ENCODE measurements around the gene TANC1. TPM values are rescaled to one million over a fixed set of nuclear protein-coding genes. Genes with fewer than 3 reads are reported as not detected.

Gene TANC1
- total RNA-seq, 1 experiment from 2014 or later, result 2.5 TPM

DNA sequence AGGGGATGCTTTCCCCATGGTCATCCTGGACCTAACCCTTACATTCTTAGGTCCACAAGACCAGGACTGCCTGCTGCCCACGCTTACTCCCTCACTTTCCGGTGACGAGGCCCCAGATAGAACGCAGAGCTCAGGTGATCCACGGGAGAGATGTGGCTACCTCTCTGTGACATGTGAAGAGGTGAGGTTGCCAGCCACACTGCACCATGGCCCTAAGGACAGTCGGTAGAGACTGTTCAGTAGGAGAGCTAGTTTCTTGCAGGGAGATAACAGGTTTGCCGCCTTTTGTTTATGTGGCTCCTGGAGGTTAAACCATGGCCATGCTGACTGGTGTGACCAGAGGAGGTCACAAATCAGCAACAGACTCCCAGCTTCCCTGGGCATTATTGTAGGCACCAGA lies 246.7 kb downstream of the TANC1 start:
- no peak overlapping the region for H4K91ac ChIP-seq (ENCODE audit: insufficient read length, low read depth, low read length)
- Mint-ChIP-seq H3K36me3 (ENCODE audit: insufficient read depth in 1 of 3, low read depth in 3 of 3) (peaks cover 0 to 3% (median 0%) of the 10 kb centered on the region in 3 experiments; a peak in 2 of 7 replicates), H3K27me3 (ENCODE audit: low read depth) (peaks cover 73% of the 10 kb centered on the region), H3K4me3 (no peak overlapping the region), H3K9me3 (no peaks in the 10 kb centered on the region), H3K27ac (no peak overlapping the region), H3K4me1 (peaks cover 21 to 27% of the 10 kb centered on the region in 2 experiments)
- no peak overlapping the region for H4K8ac ChIP-seq (replicated peaks; ENCODE audit: insufficient read length, low read depth, low read length)
- no peak overlapping the region for H3K56ac ChIP-seq (ENCODE audit: insufficient read length, low read depth, low read length)
- H4K5ac ChIP-seq (ENCODE audit: insufficient read length, low read depth, low read length), result no peak overlapping the region
- no peaks in the 10 kb centered on the region; the same call in 1 of the 2 replicates for H3K4me1 ChIP-seq (ENCODE audit: insufficient read depth, low read length)
- no CpG with 5 or more reads among the region's 7 CpGs for WGBS (ENCODE audit: extremely low coverage, insufficient read length, low lambda C conversion rate)
- no peak overlapping the region for H2BK5ac ChIP-seq (ENCODE audit: insufficient read length, low read length)
- peaks cover 37% of the 10 kb centered on the region; the same call in 1 of the 2 replicates for H3K27me3 ChIP-seq (ENCODE audit: insufficient read depth, low read length)
- no peak overlapping the region for H3T11ph ChIP-seq (ENCODE audit: low read length)
- no peak overlapping the region; the same call in 1 of the 2 replicates for H3K14ac ChIP-seq (ENCODE audit: insufficient read depth, low read length)
- H3K18ac ChIP-seq (ENCODE audit: insufficient read length, low read depth, low read length), result no peak overlapping the region
- no peak overlapping the region for H2AK5ac ChIP-seq (ENCODE audit: insufficient read length, low read length)
- peaks cover 3% of the 10 kb centered on the region for H3K23me2 ChIP-seq (ENCODE audit: insufficient read length, low read depth, low read length, poor library complexity, severe bottlenecking)
- no peak overlapping the region for H2BK12ac ChIP-seq (ENCODE audit: insufficient read length, low read depth, low read length)
- no peak for DNase-seq
- H3K4me2 ChIP-seq (ENCODE audit: insufficient read depth, insufficient read length, low read length), result no peak overlapping the region
- H3K9ac ChIP-seq (ENCODE audit: extremely low read depth, insufficient read length, low read length), result no peak overlapping the region
- no peak overlapping the region for H2BK20ac ChIP-seq (ENCODE audit: low read depth, low read length, poor library complexity, severe bottlenecking)
- H4K20me1 ChIP-seq (ENCODE audit: control insufficient read depth, insufficient read depth, insufficient read length), result no peaks in the 10 kb centered on the region
- H3K27ac ChIP-seq (ENCODE audit: insufficient read length, low read depth, low read length), result no peak overlapping the region
- H3K4ac ChIP-seq (ENCODE audit: low read depth, low read length), result no peak overlapping the region
- no peak overlapping the region for H3K23ac ChIP-seq (ENCODE audit: insufficient read length, low read depth, low read length)
- H2AFZ ChIP-seq (ENCODE audit: low read length), result no peak overlapping the region
- H3K79me1 ChIP-seq (ENCODE audit: insufficient read depth, low read depth, low read length, poor library complexity, severe bottlenecking), result no peaks in the 10 kb centered on the region
- no peaks in the 10 kb centered on the region for H3K9me3 ChIP-seq (ENCODE audit: control insufficient read depth, low read depth, low read length)
- H2BK120ac ChIP-seq (ENCODE audit: low read depth, low read length, poor library complexity, severe bottlenecking), result no peak overlapping the region
- H2BK15ac ChIP-seq (ENCODE audit: low read depth, low read length), result no peak overlapping the region
- no peaks in the 10 kb centered on the region for H3K79me2 ChIP-seq (ENCODE audit: insufficient read depth, low read length)
- TF ChIP-seq CTCF (conservative IDR thresholded peaks at IDR 0.05), result no peak
